Neuronal stem cell (in vitro differentiated cells): ENCODE measurements around the gene ARMC10.

Source experiments
- DNase-seq: peaks from one replicate; pipeline ENCODE4 v3.0.0-alpha.2; 2013; ENCODE audit warnings: low spot score
- H2AFZ ChIP-seq: one replicate; pipeline ENCODE4 v1.6.1; 2013; ENCODE audit warnings: mild to moderate bottlenecking, low read length, inconsistent platforms
- H2AK5ac ChIP-seq: 2 replicates; pipeline ENCODE4 v1.6.1; 2013; ENCODE audit warnings: low read depth, mild to moderate bottlenecking, inconsistent platforms, low read length, moderate library complexity, mixed read lengths
- H2BK120ac ChIP-seq: 2 replicates; pipeline ENCODE4 v1.6.1; 2013; ENCODE audit warnings: low read depth, mild to moderate bottlenecking, inconsistent platforms, low read length, moderate library complexity, mixed read lengths
- H2BK12ac ChIP-seq: one replicate; pipeline ENCODE4 v1.6.1; 2013; ENCODE audit warnings: low read length, inconsistent platforms
- H2BK15ac ChIP-seq: 2 replicates; pipeline ENCODE4 v1.6.1; 2013; ENCODE audit warnings: mild to moderate bottlenecking, low read length, inconsistent platforms, mixed read lengths
- H2BK5ac ChIP-seq: one replicate; pipeline ENCODE4 v1.6.1; 2013; ENCODE audit warnings: inconsistent platforms, mild to moderate bottlenecking, low read length, moderate library complexity
- H3K14ac ChIP-seq: one replicate; pipeline ENCODE4 v1.6.1; 2013; ENCODE audit warnings: low read length, inconsistent platforms
- H3K18ac ChIP-seq: 2 replicates; pipeline ENCODE4 v1.6.1; 2013; ENCODE audit warnings: low read length, inconsistent platforms
- H3K23ac ChIP-seq: 2 replicates; pipeline ENCODE4 v1.6.1; 2013; ENCODE audit warnings: low read depth, mild to moderate bottlenecking, mixed read lengths, low read length, inconsistent platforms; ENCODE audit not compliant: poor library complexity
- H3K27ac ChIP-seq: replicated peaks from 3 replicates; pipeline ENCODE4 v1.5.1; 2013; ENCODE audit warnings: low read length, inconsistent platforms
- H3K27me3 ChIP-seq, 3 experiments: 2 replicates each; pipeline ENCODE4 v1.6.1; 2013; ENCODE audit warnings: low read length in 3 of 3, mild to moderate bottlenecking in 2 of 3, inconsistent platforms in 1 of 3, low read depth in 1 of 3, mixed read lengths in 1 of 3, moderate library complexity in 1 of 3; ENCODE audit not compliant: control insufficient read depth in 3 of 3, insufficient read depth in 3 of 3
- H3K36me3 ChIP-seq, 2 donors: replicated peaks in 1 of 2; 2 replicates each; pipeline ENCODE4 v1.6.1; 2013; ENCODE audit warnings: low read length in 2 of 2; ENCODE audit not compliant: control insufficient read depth in 2 of 2, insufficient read depth in 2 of 2
- H3K4ac ChIP-seq: 2 replicates; pipeline ENCODE4 v1.6.1; 2013; ENCODE audit warnings: inconsistent platforms, mild to moderate bottlenecking, low read length, moderate library complexity
- H3K4me1 ChIP-seq, 2 donors: 1 replicate in 1 of 2; 2 replicates in 1 of 2; pipeline ENCODE4 v1.6.1; 2013; ENCODE audit warnings: low read length in 2 of 2, low read depth in 1 of 2; ENCODE audit not compliant: control insufficient read depth in 2 of 2, insufficient read depth in 1 of 2
- H3K4me2 ChIP-seq: one replicate; pipeline ENCODE4 v1.6.1; 2013; ENCODE audit warnings: mild to moderate bottlenecking, low read length, inconsistent platforms; ENCODE audit not compliant: insufficient read depth, poor library complexity, severe bottlenecking
- H3K4me3 ChIP-seq, 2 donors: 2 replicates each; pipeline ENCODE4 v1.5.1; 2013; ENCODE audit warnings: low read length in 2 of 2, mild to moderate bottlenecking in 2 of 2, inconsistent platforms in 1 of 2, moderate library complexity in 1 of 2
- H3K79me1 ChIP-seq: one replicate; pipeline ENCODE4 v1.6.1; 2013; ENCODE audit warnings: low read depth, mild to moderate bottlenecking, inconsistent platforms, low read length, moderate library complexity
- H3K9ac ChIP-seq: one replicate; pipeline ENCODE4 v1.6.1; 2013; ENCODE audit warnings: mild to moderate bottlenecking, low read depth, low read length, inconsistent platforms; ENCODE audit not compliant: poor library complexity
- H3K9me3 ChIP-seq, 2 donors: replicated peaks in 1 of 2; 2 replicates each; pipeline versions ENCODE3 to v1.6.1; 2013; ENCODE audit warnings: low read length in 2 of 2, mild to moderate bottlenecking in 2 of 2, inconsistent platforms in 1 of 2, low read depth in 1 of 2, mixed read lengths in 1 of 2, moderate library complexity in 1 of 2; ENCODE audit not compliant: control insufficient read depth in 2 of 2, insufficient read depth in 1 of 2
- H4K8ac ChIP-seq: one replicate; pipeline ENCODE4 v1.6.1; 2013; ENCODE audit warnings: low read depth, mild to moderate bottlenecking, inconsistent platforms, low read length, moderate library complexity
- H4K91ac ChIP-seq: one replicate; pipeline ENCODE4 v1.6.1; 2013; ENCODE audit warnings: low read length, low read depth, mild to moderate bottlenecking, inconsistent platforms; ENCODE audit not compliant: poor library complexity
- WGBS, 2 donors: extraction: QIAGEN DNeasy Blood & Tissue Kit; methylation state at CpG; one replicate each; pipeline ENCODE4 v1.1.7; 2013; ENCODE audit warnings: missing lambda C conversion rate in 2 of 2, mixed read lengths in 1 of 2; ENCODE audit not compliant: insufficient read length in 2 of 2, insufficient replicate concordance in 1 of 2; ENCODE audit errors: extremely low coverage in 2 of 2; 5-methylcytosine and 5-hydroxymethylcytosine counted together

The ARMC10 gene

GRCh38 chr7:103114576-103115008 is 39.7 kb downstream of the ARMC10 start:
- no peaks in the 10 kb centered on the region for H3K9me3 ChIP-seq
- no peak overlapping the region for H2BK12ac ChIP-seq
- no peak overlapping the region for H3K4me3 ChIP-seq
- H3K9ac ChIP-seq: no peak overlapping the region
- H3K79me1 ChIP-seq: no peaks in the 10 kb centered on the region
- no peak overlapping the region for H3K14ac ChIP-seq
- WGBS, 2 donors: no CpG with 5 or more reads among the region's 1 CpG
- no peak overlapping the region for H2AFZ ChIP-seq
- no peak overlapping the region for H4K8ac ChIP-seq
- H3K23ac ChIP-seq: no peak overlapping the region
- H3K18ac ChIP-seq: no peak overlapping the region
- H3K4me2 ChIP-seq: no peak overlapping the region
- H3K27ac ChIP-seq: no peak overlapping the region
- H3K27me3 ChIP-seq: no peaks in the 10 kb centered on the region
- H2BK120ac ChIP-seq: no peak overlapping the region
- H2BK5ac ChIP-seq: no peak overlapping the region
- H3K4me1 ChIP-seq: peaks cover 1 to 3% of the 10 kb centered on the region in 2 donors
- H2AK5ac ChIP-seq: no peak overlapping the region
- peaks cover 3 to 37% of the 10 kb centered on the region in 2 donors for H3K36me3 ChIP-seq
- H2BK15ac ChIP-seq: no peak overlapping the region
- DNase-seq: no peak
- H4K91ac ChIP-seq: no peak overlapping the region
- H3K4ac ChIP-seq: no peak overlapping the region

- H3K23ac ChIP-seq: no peak overlapping the region
- no peak overlapping the region for H4K8ac ChIP-seq
- H3K79me1 ChIP-seq: no peaks in the 10 kb centered on the region
- no peak for DNase-seq
- no peak overlapping the region for H2AK5ac ChIP-seq
- H3K9ac ChIP-seq: no peak overlapping the region
- H3K4me3 ChIP-seq: no peak overlapping the region
- WGBS, 2 donors: no CpG with 5 or more reads among the region's 4 CpGs
- no peak overlapping the region for H3K27ac ChIP-seq
- H3K4me2 ChIP-seq: no peak overlapping the region
- H3K4me1 ChIP-seq: peaks cover 3 to 5% of the 10 kb centered on the region in 2 donors
- H3K27me3 ChIP-seq: no peaks in the 10 kb centered on the region
- H2BK120ac ChIP-seq: no peak overlapping the region
- peaks cover 0 to 2% of the 10 kb centered on the region in 2 donors for H3K9me3 ChIP-seq
- no peak overlapping the region for H4K91ac ChIP-seq
- H3K18ac ChIP-seq: no peak overlapping the region
- peaks cover 7 to 47% of the 10 kb centered on the region in 2 donors for H3K36me3 ChIP-seq
- no peak overlapping the region for H2BK12ac ChIP-seq
- H3K4ac ChIP-seq: no peak overlapping the region
- H2AFZ ChIP-seq: no peak overlapping the region
- H2BK5ac ChIP-seq: no peak overlapping the region
- no peak overlapping the region for H2BK15ac ChIP-seq
- no peak overlapping the region for H3K14ac ChIP-seq
Observed at GRCh38 chr7:103115771-103116170, 40.8 kb downstream of the ARMC10 start.

GRCh38 chr7:103116511-103116910 is 41.6 kb downstream of the ARMC10 start:
- Histone ChIP-seq H3K18ac (no peak overlapping the region), H2AK5ac (no peak overlapping the region), H3K27ac (no peak overlapping the region), H3K36me3 (peaks cover 7 to 54% of the 10 kb centered on the region in 2 donors), H3K4me1 (peaks cover 3 to 5% of the 10 kb centered on the region in 2 donors), H2AFZ (no peak overlapping the region), H3K27me3 (no peaks in the 10 kb centered on the region), H4K91ac (no peak overlapping the region), H2BK5ac (no peak overlapping the region), H3K4me2 (no peak overlapping the region), H3K4me3 (no peak overlapping the region), H2BK120ac (no peak overlapping the region), H3K14ac (no peak overlapping the region), H3K79me1 (no peaks in the 10 kb centered on the region), H3K9me3 (peaks cover 0 to 2% of the 10 kb centered on the region in 2 donors), H2BK12ac (no peak overlapping the region), H4K8ac (no peak overlapping the region), H3K4ac (no peak overlapping the region), H3K9ac (no peak overlapping the region), H2BK15ac (no peak overlapping the region), H3K23ac (no peak overlapping the region)
- DNase-seq: no peak
- no CpG with 5 or more reads among the region's 1 CpG for WGBS, 2 donors

- Histone ChIP-seq H2BK5ac (no peak overlapping the region), H3K36me3 (peaks cover 7 to 59% of the 10 kb centered on the region in 2 donors), H3K27me3 (no peaks in the 10 kb centered on the region), H4K91ac (no peak overlapping the region), H3K18ac (no peak overlapping the region), H3K4me1 (peaks cover 3 to 5% of the 10 kb centered on the region in 2 donors), H3K14ac (no peak overlapping the region), H3K23ac (no peak overlapping the region), H3K79me1 (no peaks in the 10 kb centered on the region), H2BK15ac (no peak overlapping the region), H2AFZ (no peak overlapping the region), H3K9ac (no peak overlapping the region), H2BK12ac (no peak overlapping the region), H3K4ac (no peak overlapping the region), H3K4me3 (no peak overlapping the region), H2AK5ac (no peak overlapping the region), H3K4me2 (no peak overlapping the region), H4K8ac (no peak overlapping the region), H3K9me3 (peaks cover 0 to 2% of the 10 kb centered on the region in 2 donors), H3K27ac (no peak overlapping the region), H2BK120ac (no peak overlapping the region)
- DNase-seq: no peak
Observed at GRCh38 chr7:103116991-103117390, 42.1 kb downstream of the ARMC10 start.
